RCC 7860 (cell line): ENCODE data around the gene PPP1R14B.
A peak's percentile ranks its signal among the peaks of the same experiment; 100 is the strongest.

Experiments used
- DNase-seq: peaks from one replicate; pipeline ENCODE4 v3.0.0-alpha.2; 2015; ENCODE audit warnings: low spot score
- FAIRE-seq: peaks from 2 replicates; lab custom pipeline; 2012; peaks lifted over from hg19 to GRCh38; lab: Jason Lieb, UNC

The PPP1R14B gene

DNA sequence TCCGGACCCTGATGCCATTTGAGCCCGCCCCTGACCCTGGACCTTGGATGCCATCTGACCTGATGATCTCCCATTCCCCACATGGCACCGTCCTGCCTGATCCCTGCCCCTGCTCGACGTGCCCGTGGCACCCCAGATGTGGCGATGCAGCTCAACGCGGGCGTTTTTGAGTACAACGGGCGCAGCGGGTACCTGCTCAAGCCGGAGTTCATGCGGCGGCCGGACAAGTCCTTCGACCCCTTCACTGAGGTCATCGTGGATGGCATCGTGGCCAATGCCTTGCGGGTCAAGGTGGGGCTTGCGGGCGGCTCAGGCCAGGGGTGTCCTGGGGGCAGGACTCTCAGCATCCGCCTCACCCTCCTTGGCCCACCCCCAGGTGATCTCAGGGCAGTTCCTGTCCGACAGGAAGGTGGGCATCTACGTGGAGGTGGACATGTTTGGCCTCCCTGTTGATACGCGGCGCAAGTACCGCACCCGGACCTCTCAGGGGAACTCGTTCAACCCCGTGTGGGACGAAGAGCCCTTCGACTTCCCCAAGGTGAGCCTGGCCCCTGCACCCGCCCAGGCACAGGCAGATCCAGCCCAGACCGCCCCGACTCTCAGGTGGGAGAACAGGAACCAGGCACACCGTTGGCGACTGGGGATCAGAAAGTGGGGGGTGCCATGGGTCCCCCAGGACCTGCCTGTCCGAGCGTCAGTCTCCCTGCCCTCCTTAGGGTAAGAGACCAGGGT is 15.7 kb upstream of the PPP1R14B start:
- no peak for FAIRE-seq
- DNase-seq = no peak

- FAIRE-seq (no peak), DNase-seq (no peak)
These were observed 14.9 kb upstream of the PPP1R14B start for GRCh38 chr11:64261556-64262080.

DNA sequence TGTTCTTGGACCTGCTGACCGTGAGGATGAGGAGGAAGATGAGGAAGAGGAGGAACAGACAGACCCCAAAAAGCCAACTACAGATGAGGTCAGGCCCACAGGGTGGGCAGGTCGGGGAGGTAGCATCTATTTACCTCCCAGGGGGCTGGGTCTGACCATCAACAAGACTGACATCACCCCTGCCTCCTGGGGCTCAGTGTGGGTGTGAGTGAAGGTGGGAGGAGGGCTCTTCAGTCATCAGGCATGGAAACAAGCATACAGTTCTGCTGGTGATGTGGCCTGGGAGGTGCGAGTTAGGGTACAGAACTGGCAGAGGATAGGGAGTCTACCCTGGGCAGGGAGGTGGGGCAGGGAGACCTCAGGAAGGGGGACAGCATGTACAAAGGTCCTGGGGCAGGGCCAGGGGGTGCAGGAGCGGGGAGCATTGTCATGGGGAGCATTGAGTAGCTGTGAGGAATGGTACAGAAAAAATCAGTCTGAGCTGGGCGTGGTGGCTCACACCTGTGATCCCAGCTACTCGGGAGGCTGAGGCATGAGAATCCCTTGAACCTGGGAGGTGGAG is 13.5 kb upstream of the PPP1R14B start:
- FAIRE-seq (no peak), DNase-seq (no peak)

DNA sequence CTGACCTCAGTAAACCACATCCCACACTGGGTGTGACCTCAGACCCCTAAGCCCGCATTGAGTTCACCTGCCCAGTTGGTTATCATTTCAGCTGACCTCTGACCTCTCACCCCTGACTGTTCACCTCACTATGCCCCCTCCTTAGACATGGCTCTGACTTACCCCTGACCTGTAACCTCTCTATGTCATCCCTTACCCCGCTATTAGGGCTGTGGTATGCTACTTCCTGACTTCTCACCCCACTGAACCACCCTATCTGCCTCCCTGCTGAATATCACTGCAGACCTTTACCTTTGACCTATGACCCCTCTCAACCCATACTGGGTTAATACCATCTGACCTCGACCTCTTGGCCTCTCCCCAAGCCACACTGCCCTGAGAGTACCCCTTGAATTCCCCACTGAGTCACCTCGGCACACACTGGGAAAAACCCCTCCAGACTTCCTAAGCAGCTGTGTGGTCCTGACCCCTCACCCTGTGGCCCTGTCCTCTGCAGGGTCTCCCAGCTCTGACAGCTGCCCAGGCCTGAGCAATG is 12.9 kb upstream of the PPP1R14B start:
- no peak for FAIRE-seq
- DNase-seq = no peak

DNA sequence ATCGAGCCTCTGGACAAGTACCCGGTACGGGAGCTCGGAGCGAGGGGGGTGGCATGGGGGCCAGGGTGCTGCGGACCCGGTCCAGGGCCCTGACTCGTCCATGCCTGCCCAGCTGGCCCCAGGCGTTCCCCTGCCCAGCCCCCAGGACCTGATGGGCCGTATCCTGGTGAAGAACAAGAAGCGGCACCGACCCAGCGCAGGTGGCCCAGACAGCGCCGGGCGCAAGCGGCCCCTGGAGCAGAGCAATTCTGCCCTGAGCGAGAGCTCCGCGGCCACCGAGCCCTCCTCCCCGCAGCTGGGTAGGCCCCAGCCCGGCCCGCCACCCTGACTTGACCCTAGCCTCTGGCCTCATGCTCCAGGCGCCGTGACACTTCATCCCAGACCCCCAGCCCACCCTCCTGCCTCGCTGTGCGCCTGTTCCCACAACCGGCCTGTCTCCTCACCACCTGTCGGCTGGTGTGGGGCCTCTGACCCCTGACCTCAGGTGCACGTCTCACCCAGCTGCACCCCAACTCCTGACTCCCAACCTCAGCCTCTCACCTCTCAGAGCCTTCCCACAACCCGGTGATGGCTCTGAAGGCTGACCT is 12.3 kb upstream of the PPP1R14B start:
- FAIRE-seq (no peak), DNase-seq (no peak)

DNA sequence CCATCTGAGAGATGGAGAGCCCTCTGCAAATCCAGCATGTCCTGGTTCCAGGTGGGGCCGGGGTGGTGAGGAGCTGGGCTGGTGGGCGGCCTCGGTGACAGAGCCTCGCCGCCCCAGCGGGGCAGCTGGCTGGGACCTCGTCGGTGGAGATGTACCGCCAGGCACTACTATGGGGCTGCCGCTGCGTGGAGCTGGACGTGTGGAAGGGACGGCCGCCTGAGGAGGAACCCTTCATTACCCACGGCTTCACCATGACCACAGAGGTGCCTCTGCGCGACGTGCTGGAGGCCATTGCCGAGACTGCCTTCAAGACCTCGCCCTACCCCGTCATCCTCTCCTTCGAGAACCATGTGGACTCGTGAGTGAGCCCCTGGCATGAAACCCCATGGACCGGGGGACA is 11.6 kb upstream of the PPP1R14B start:
- DNase-seq (no peak), FAIRE-seq (no peak)

DNA sequence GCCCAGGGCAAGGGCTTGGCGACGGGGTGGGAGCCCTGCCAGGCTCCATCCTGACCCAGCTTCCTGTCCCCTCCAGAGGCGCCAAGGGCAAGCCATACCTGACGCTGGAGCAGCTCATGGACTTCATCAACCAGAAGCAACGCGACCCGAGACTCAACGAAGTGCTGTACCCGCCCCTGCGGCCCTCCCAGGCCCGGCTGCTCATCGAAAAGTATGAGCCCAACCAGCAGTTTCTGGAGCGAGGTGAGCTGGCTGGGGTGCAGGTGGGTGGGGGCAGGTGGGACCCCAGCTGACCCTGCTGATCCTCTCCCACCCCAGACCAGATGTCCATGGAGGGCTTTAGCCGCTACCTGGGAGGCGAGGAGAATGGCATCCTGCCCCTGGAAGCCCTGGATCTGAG is 9.6 kb upstream of the PPP1R14B start:
- no peak for DNase-seq
- no peak for FAIRE-seq

DNA sequence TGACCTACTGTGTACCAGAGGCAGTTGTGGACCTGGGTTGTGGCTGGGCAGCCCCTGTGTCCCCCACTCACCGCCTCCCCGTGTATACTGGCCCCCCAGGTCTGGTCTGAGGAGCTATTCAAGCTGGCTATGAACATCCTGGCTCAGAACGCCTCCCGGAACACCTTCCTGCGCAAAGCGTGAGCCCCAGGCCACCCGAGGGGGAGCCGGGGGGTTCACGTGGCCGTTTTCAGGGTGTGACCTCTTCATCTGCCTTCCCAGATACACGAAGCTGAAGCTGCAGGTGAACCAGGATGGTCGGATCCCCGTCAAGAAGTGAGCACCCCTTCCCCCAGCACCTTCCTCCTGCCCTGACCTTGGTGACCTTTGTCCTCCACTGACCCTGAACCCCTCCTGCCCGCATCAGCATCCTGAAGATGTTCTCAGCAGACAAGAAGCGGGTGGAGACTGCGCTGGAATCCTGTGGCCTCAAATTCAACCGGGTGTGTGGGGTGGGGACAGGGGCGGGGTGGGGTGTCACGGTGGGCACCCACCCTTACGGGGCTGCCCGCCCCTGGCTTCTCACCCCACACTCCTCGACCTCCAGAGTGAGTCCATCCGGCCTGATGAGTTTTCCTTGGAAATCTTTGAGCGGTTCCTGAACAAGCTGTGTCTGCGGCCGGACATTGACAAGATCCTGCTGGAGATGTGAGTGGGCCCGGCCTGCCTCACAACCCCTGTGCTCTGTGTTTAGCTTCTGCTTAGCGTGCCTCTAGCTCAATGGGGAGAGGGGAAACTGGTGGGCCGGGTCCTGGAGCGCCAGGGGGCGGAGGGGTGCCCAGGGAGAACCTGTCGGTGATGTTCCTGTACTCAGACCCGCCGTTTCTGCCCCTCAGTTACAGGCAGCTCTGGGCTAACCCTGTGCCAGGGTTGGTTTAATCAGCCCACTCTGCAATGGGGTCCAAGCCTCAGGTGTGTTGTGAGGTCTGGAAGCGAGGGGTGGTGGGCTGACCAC is 8.7 kb upstream of the PPP1R14B start:
- DNase-seq (no peak), FAIRE-seq (no peak)

DNA sequence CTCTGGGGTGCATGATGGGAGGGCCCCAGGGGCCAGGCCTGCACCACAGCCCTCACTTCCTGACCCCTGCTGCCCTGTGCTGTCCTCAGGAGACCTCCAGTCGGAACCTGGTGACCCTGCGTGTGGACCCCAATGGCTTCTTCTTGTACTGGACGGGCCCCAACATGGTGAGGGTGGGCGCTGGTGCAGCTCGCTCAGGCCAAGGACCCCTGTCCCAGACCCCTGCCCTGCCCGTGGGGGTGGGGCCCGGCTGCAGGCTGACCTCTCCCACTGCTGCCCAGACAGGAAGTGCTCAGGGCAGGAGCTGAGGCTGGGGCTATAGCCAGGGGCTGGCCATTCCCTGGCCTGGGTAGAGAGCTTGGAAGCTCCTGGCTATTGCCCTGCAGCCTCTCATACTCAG is 7.6 kb upstream of the PPP1R14B start:
- DNase-seq (no peak), FAIRE-seq (no peak)

DNA sequence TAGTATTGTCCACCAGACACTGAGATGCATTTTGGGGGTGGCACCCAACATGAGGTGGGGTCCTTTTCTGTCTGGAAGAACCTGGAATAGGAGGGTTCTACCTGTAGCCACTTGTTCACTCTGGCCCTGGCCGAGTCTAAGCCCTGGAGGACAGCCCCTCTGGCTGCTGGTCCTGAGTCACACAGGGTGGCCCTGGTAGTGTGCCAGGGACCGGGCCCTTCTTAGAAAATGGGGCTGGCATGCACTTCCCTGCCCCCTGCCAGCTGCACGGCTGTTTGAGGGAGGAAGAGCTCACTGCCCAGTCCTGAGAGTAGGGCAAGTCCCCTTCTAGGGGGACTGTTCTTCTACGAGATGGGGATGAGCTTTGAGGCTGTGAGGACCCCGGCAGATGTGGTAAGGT is 6.7 kb upstream of the PPP1R14B start:
- no peak for DNase-seq
- no peak for FAIRE-seq

DNA sequence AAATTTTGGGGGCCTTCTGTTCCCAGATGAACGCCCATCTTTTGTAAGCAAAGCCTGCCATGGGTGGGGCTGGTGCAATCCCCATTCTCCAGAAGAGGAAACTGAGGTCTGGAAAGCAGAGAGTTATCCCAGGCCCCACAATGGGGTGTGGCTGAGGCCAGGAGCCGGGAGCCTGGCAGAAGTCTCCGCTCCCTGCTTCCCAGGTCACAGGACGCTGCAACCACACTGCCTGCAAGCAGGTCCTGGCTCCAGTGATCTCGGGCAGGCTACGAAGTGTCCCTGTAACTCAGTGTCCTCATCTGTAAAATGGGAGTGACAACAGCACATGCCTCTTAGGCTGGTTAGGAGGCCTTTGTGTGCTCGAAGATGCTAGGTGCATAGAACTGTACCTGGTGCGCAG is 6.3 kb upstream of the PPP1R14B start:
- DNase-seq (no peak), FAIRE-seq (no peak)

- FAIRE-seq (no peak), DNase-seq (peak; percentile 19)
These were observed 5.5 kb upstream of the PPP1R14B start for GRCh38 chr11:64252003-64252872.

DNA sequence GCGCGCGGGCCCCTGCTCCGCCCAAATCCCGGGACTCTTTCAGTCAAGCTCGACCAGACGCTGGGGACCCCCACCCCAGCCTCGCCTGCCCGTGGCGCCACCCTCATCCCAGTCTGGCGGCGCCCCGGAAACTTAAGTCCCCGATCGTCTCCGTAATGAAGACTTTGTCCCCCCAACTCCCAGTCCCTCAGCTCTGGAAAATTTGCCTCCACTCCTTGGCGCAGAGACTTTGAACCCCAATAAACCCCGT is 4.9 kb upstream of the PPP1R14B start:
- DNase-seq = no peak

DNA sequence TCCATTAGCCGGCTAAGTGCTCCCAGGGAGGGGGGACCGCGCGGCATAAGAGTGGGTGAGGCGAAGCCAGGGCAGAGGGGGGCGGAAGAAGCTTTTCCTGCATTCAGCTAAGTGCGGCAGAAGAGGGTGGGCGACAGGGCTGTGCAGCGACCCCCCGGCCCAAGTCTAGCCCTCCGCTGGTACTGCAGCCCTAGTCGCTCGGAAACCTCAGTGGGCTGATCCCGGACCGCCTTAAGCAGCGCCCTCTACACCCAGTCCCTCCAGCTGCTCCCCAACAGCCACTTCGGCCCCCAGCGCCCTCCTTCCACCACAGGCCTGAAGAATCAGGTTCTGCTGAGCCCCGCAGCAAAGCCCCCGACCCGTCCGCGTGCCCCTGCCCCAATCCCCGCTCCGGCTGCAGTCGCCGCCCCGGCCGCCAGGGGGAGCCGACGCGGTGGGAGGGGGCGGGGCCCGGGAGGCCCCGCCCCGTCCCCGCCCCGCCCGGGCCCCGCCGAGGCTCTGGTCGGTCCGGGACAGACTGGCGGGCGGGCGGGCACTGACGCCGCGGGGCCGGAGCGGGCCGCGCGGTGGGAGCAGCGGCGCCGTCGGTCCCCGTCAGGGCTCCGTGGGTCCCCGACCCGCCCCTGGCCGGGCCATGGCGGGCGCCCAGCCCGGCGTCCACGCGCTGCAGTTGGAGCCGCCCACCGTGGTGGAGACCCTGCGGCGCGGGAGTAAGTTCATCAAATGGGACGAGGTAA is 4.4 kb upstream of the PPP1R14B start, which contains the start of gene PLCB3:
TSS of gene PLCB3 (plus strand) at position 515 of the 737 bp plus-strand sequence. CDS start at position 635, 120 bp downstream.
- DNase-seq (no peak), FAIRE-seq (no peak)

More for the DNA sequence above, 4.9 kb upstream of the PPP1R14B start:
- no peak for FAIRE-seq

- FAIRE-seq = no peak
These were observed 3.8 kb upstream of the PPP1R14B start for GRCh38 chr11:64250415-64251015.

GRCh38 chr11:64249563-64250414 is 3.0 kb upstream of the PPP1R14B start:
- no peak for DNase-seq
- FAIRE-seq = no peak

More at GRCh38 chr11:64250415-64251015, 3.8 kb upstream of the PPP1R14B start:
- no peak for DNase-seq

- FAIRE-seq (no peak), DNase-seq (no peak)
These were observed 2.3 kb upstream of the PPP1R14B start for GRCh38 chr11:64249038-64249437.

DNA sequence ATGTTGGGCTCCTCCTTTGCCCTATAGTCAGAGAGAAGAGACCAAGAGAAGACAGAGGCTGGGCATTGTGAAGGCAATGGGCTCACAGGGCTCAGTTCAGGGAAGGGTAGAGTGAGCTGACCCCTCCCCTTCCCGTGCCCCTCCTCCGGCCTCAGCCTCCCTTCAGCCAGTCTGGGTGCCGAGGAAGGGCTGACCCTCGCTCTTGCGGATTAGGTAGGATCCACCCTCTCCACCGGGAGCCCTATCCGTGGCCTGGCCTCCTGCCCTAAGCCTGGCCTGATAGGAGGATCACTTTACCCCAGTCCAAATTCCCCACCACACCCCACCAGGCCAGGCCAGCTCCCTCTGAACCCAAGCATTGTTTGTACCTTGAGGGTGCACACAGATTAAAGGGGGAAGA is 1.8 kb upstream of the PPP1R14B start:
- DNase-seq (no peak), FAIRE-seq (no peak)
